GM19467 (cell line): Measurements from ENCODE around the gene UNKL.

Source experiments
- ATAC-seq: cut with Tn5 transposase; IDR thresholded peaks from one replicate; pipeline ENCODE4 v1.9.1; 2021; ENCODE audit warnings: mild to moderate bottlenecking, moderate library complexity; ENCODE audit not compliant: unreplicated experiment

The UNKL gene

GRCh38 chr16:1414532-1415260 is at the start of gene UNKL:
UNKL (minus strand) TSS chr16:1414704; CDS start chr16:1414691, 13 bp downstream.
- peak; percentile 44 for ATAC-seq

- ATAC-seq, result no peak
Observed at GRCh38 chr16:1461146-1461545, 46.6 kb upstream of the UNKL start.

- no peak for ATAC-seq
Observed at GRCh38 chr16:1460602-1461138, 46.2 kb upstream of the UNKL start.

- no peak for ATAC-seq
Observed at GRCh38 chr16:1459967-1460366, 45.5 kb upstream of the UNKL start.

- ATAC-seq, result no peak
Observed at GRCh38 chr16:1458977-1459341, 44.5 kb upstream of the UNKL start.

- ATAC-seq, result no peak
Observed at GRCh38 chr16:1458336-1458976, 44.0 kb upstream of the UNKL start.

- ATAC-seq, result no peak
Observed at GRCh38 chr16:1457489-1458245, 43.2 kb upstream of the UNKL start.

GRCh38 chr16:1456951-1457350 is 42.4 kb upstream of the UNKL start:
- ATAC-seq, result no peak

GRCh38 chr16:1455190-1456171 is 41.0 kb upstream of the UNKL start:
- no peak for ATAC-seq

- no peak for ATAC-seq
Observed at GRCh38 chr16:1454561-1454960, 40.1 kb upstream of the UNKL start.

- ATAC-seq, result no peak
Observed at GRCh38 chr16:1453316-1453715, 38.8 kb upstream of the UNKL start.

- no peak for ATAC-seq
Observed at GRCh38 chr16:1452530-1452929, 38.0 kb upstream of the UNKL start.

- ATAC-seq, result no peak
Observed at GRCh38 chr16:1451702-1452392, 37.3 kb upstream of the UNKL start.

- no peak for ATAC-seq
Observed at GRCh38 chr16:1450841-1451240, 36.3 kb upstream of the UNKL start.

- ATAC-seq, result no peak
Observed at GRCh38 chr16:1450218-1450617, 35.7 kb upstream of the UNKL start.

GRCh38 chr16:1449201-1449788 is 34.8 kb upstream of the UNKL start:
- no peak for ATAC-seq

- ATAC-seq, result no peak
Observed at GRCh38 chr16:1448536-1449116, 34.1 kb upstream of the UNKL start.

GRCh38 chr16:1447965-1448364 is 33.5 kb upstream of the UNKL start:
- no peak for ATAC-seq
